NOMO-1 treated with dmso at 0.1 percent for 144 hours (cell line): ENCODE measurements around the gene CLCN1.
A peak's percentile ranks its signal among the peaks of the same experiment; 100 is the strongest.

Experiments
- DNase-seq: peaks from one replicate; lab custom pipeline; 2025; ENCODE audit not compliant: unreplicated experiment; lab: John Stamatoyannopoulos, UW

CLCN1 gene

DNA sequence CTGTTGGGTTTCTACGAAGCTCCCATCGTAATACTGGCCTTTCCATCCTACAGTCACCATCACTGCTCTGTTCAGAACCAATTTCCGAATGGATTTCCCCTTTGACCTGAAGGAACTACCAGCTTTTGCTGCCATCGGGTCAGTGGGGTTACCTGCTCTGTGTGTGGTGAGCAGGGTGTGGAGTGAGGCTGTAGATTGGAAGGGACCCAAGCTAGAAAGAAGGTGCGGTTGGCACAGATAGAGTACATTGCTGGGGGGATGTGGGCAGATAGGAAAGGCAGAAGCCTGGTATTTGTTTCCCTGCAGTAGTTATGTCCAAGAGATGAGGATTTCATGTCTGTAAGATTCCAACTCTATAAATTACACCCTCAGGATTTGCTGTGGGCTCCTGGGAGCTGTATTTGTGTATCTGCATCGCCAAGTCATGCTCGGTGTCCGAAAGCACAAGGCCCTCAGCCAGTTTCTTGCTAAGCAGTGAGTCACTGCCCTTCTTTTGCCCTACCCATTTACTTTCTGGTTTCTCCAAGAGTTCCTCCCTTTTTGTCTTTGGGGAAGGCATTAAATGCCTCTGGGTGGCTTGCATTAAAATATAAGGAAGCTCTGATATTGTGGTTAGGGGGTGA, 15.4 kb downstream of the CLCN1 start:
- DNase-seq: no peak

DNA sequence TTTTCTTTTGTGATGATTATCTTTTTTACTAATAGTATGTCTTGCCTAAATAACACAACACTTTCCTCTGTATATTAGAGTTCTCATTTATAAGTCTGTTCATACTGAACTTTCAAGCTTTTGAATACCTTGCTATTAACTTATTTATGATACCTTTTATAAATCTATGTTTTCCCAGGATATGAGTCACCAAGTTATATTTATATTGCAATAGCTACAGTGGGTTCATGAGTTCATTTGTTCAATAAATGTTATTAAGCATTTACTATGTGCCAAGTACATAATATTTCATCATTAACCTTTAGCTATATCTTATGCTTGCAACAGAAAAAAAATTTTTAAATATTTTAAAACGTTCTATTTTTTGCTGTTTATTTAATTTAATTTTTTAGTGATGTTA, 18.3 kb downstream of the CLCN1 start:
- DNase-seq: no peak

DNA sequence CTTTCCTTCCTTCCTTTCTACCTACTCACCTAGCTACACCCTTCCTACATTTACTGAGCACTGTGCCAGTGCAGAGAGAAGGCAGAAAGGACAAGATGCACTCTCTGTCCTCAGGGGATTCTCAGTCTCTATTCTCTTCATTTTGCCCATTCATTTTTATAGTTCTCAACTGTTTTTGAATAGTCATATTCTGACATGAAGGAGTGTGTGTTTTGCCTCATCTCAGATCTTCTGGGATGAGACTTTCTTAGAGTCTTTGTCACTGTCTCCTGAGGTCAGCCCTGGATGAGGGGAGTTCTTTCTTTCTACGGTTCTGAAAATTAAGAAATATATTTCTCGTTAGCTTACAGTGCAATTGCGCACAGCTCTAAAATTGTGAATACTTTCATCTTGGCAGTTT, 21.3 kb downstream of the CLCN1 start:
- DNase-seq: no peak

DNA sequence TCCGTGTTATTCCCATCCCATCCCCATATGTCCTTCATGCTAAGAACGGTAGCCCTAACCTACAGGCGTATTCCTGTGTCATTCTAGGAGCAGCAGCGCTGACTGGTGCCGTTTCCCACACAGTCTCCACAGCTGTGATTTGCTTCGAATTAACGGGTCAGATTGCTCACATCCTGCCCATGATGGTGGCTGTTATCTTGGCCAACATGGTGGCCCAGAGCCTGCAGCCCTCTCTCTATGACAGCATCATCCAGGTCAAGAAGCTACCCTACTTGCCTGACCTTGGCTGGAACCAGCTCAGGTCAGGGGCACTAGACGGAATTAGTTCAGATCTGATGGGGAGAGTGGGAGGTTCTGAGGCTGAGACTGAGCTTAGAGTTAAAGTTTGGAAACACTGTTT, 25.9 kb downstream of the CLCN1 start:
- DNase-seq: no peak

DNA sequence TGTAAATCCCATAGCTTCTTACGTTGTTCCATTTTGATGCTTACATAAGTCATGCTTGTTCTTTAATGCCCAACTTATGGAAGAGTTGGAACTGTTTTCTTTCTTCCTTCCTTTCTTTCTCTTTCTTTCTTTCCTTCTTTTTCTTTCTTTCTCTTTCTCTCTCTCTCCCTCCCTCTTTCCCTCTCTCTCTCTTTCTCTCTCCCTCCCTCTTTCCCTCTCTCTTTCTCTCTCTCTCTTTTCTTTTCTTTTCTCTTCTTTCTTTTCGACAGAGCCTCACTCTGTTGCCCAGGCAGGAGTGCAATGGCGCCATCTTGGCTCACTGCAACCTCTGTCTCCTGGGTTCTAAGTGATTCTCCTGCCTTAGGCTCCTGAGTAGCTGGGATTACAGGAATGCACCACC, 27.7 kb downstream of the CLCN1 start:
- DNase-seq: no peak

DNA sequence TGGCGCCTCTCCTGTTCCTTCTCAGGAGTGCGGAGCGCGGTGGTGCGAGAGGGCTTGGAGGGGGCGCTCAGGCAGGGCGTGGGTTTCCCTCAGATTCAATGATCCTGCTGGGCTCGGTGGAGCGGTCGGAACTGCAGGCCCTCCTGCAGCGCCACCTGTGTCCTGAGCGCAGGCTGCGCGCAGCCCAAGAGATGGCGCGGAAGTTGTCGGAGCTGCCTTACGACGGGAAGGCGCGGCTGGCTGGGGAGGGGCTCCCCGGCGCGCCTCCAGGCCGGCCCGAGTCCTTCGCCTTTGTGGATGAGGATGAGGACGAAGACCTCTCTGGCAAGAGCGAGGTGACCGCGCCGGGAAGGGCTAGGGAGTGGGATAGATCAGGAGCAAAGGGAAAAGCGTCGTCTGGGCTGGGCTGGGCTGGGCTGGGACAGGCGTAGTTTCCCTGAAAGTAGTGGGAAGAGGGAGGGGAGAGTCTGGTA, 29.6 kb downstream of the CLCN1 start:
- DNase-seq: peak; percentile 46

DNA sequence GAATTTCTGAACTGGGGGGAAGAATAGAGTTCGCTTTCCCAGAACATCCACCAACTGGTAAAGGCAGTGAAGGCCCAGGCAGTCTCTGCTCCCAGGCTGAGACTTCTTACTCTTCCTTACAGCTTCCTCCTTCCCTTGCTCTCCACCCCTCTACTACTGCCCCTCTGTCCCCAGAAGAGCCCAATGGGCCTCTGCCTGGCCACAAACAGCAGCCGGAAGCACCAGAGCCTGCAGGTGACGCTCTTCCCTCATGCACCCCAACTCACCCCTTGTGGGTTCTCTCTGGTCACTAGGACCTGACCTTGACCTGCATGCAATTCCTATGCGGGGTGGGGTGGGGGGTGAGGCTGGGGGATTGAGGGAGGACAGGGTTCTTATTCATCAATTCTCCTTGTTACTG, 30.1 kb downstream of the CLCN1 start:
- DNase-seq: peak; percentile 13

DNA sequence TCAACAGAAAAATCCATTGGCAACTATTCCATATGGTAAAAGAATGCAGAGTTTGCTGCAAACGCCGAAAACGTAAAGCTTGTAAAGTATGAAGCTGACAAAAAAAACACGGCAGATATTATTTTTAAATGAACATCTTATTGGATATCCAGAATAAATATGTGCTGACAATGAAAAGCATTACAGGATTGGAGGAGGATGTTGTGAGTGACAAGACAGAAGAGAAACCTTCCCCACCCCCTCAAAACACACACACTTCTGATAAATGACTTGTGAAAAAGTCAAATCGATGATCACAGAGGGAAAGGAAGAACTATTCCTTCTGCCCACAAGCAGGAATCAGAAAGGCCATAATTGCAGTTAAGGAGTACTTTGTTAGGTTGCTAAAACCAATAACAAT, 32.0 kb downstream of the CLCN1 start:
- no peak for DNase-seq

DNA sequence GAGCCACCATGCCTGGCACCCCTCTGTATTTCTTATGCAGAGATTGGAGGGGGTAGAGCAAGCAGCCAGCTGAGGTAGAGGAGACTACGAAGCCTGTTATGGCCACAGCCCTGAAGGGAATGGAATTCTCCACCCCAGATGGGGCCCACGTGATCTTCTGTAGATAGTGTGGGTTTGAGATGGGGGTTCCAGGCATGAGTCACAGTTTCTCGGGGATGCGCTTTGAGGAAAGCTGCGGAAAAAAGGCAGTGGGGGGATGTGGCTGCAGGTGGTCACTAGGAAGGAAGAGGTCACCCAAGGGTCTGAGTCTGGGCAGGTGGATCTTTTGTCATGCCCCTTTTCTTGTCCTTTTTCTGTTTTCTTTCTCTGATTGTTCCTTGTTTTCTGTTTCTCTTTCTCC, 35.1 kb downstream of the CLCN1 start:
- DNase-seq: no peak

DNA sequence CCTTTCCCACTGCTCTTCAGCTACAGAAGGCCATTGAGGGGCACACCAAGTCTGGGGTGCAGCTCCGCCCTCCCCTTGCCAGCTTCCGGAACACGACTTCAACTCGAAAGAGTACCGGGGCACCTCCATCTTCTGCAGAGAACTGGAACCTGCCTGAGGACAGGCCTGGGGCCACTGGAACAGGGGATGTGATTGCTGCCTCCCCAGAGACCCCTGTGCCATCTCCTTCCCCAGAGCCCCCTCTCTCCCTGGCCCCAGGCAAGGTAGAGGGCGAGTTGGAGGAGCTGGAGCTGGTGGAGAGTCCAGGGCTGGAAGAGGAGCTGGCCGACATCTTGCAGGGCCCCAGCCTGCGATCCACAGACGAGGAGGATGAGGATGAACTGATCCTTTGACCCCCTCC, 35.7 kb downstream of the CLCN1 start:
- DNase-seq: no peak

DNA sequence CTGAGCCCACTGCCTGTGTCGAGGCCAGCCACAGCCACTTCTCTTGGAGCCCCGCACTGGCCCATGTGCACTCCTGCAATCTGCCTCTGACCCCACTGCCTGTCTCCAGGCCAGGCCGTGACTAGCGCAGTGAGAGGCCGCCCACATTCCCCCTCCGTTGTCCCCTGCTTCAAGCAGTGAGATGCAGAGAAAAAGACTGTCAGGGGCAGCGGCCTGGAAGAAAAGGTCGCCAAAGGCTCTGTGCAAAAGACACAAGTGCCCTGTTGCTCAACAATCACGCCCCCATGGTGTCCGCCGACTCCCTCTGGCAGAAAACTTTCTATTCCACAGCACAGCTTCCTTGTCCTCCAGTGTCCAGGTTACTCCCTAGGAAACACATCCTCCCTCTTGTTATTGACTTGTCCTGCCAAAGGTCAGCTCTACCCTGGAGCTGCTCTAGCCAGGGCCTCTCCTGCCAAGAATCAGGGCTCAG, 36.7 kb downstream of the CLCN1 start:
- no peak for DNase-seq

DNA sequence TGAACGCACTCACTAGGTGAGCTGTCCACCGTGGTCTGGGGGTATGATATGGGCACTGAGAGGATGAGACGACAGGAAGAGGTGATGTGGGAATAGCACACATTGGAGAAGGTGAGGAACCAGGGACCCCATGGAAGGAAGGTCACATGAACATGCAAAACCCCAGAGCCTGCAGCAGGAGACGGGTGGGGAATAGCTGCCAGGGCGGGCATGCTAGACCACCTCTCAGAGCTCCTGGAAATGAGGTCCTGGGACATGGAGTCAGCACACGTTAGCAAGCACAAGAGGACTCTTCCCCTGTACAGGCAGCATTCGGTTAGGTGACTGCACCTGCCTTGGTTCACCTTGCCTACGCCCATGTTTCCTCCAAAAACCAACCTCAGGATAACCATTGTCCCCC, 38.5 kb downstream of the CLCN1 start:
- DNase-seq: no peak

DNA sequence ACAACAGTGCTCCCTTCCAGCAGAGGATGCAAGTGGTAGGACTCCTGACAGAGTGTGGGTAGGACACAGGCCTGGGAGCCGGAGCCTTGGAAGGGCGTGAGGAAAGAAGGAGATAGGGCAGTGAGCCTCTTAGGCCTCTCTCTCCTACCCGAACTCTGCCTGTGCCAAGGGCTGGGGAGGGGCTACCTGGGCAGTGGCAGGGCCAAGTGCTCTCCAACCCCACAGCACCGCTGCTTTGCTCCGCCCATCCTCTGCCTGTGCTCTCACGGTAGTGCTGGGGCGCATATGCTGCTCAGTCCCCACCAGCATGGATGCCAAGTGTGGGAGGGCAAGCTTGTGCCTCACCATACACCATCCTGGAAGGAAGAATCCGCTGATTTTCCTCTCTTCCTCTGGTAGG, 39.1 kb downstream of the CLCN1 start:
- DNase-seq: no peak

DNA sequence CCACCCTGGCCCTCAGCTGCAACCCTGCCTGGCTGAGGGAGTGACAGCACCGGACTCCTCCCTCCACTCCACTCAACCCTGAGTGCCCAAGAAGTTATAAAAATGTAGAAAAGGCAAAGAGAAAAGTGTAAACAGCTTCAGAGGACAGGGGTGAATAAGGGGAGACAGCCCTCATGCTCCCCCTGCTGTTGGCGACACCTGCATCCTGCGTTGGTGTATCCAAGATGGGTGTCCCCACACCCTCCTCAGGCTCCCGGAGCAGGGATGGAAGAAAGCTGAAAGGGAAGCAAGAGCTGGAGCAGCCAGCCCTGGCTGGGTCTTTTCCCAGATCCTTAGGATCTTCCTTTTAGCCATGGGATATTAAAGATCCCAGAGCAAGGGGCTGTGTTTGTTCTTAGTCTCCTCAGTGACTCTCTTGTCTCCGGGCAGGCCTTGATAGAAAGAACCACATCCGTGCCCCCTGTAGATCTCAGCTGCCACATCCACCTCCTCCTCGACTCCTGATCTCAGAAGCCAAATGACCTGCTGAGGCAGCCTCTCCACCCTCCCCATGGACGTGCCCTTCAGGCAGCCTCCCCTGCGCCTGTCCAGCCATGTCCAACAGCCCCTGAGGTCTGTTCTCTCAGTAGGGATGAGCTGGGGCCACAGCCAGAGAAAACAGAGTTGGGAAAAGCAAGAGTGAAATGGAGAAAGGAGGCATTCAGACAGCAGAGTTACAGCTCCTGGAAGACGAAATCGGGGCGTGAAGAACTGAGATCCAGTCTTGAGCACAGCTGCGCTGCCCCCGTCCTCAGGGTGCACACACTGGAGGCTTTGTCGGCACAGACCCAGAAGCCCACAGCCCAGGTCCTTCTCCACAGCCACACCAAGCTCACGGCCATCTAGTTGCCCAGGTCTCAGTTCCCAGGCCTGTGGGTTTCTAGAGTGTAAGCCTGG, 39.8 kb downstream of the CLCN1 start:
- no peak for DNase-seq

DNA sequence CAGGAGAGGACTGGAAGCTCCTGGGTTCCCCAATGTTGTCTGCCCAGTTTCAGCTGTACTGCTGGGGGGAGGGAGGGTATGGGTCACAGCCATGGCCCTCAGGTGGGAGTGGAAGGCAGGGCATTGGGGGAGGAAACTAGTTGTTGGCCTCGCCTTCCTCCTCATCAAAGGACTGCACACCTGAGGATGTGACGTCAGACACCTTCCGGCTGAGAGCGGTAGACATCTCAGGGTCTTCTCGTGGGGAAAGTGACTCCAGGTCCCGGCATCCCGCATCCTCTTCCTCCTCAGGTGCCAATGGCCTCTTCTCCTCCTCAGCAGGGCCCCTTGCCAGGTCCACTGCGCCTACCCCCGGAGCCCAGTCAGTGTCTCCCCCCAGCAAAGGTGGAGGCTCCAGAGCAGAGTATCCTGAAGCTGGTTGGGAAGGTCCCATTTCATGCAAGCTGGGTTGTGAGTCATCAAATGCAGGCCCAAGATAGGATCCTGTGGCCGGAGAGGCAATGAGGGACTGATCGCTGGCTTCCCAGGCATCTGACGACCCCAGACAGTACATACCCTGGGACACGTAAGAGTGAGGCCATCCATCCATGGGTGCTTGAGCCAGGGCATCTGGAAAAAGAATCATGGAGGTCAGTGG, 40.6 kb downstream of the CLCN1 start:
- DNase-seq: no peak

DNA sequence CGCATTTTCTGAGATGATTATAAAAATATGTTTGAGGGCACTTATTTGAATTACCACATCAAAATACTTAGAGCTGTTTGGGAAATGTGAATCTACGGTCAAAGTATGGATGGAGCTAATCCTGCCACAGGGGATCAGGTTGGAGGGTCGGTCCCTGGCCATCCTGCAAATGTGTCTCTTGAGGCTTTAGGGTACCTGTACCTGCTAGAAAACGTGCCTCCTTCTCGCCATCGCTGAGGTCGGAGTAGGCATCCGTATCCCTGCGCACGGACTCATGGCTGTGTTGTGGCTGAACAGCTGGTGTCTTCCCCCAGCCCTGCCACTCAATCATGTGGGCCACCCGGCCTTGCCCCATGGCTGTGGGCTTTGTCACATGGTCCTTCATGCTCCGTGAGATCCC, 42.7 kb downstream of the CLCN1 start:
- no peak for DNase-seq

DNA sequence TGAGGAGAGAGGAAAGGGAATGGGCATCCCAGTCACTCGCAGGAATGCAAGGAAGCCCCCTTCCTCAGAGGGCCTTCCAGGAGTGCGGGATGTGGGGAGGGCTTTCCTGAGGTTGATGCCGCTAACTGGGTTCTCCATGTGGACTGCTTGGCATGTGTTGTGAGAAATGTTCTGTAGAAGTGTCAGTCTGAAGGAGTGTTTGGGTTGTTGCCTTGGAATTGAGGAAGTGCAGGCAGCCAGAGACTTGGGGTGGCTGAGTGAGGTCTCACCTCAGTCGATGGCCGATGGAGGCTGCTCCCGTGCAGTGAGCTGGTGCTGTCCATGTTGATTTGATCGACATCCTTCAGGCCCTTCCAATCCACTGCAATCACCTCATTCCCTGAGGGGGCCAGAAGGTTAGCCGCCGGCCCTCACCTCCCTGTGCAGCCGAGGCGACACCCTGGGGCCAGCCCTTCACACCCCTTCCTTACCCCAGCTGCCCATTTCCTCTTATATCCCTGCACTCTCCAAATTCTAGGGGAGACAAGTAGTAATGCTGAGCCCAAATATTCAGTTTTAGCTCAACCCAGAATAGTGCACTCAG, 44.0 kb downstream of the CLCN1 start:
- no peak for DNase-seq

DNA sequence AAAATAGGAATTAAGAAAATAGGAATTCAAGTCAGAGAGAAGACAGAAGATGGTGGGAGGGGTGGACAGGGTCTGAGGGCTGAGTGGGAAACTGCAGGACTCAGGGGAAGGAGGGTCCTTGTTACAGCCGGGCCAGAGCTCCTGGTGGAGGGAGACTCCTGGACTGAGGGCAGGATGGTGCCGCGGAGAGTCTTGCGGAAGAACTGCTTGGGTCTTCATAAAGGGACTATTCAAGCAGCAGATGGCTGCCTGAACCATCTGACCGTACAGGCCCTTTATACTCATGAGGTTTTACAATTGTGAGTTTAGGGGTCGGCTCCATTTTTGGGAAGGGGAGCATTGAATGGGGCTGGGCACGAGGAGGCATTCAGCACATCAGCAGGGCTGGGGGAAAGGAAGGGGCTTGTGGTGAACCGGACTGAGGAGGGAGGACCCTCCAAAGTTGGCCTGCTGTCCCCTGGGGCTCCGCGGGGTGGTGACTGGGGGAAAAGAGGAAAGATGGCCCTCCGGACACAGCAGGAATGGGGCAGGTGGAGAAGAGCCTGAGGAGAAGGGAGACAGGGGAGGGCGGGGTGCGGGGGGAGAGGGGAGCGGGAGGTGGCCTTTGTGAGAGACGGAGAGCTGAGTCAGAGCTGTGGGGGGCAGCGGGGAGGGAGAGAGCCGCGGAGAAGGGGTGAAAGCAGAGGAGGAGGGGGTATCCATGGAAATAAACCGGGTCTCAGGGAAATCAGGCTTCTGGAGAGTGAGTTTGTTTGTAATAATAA, 45.1 kb downstream of the CLCN1 start:
- no peak for DNase-seq

DNA sequence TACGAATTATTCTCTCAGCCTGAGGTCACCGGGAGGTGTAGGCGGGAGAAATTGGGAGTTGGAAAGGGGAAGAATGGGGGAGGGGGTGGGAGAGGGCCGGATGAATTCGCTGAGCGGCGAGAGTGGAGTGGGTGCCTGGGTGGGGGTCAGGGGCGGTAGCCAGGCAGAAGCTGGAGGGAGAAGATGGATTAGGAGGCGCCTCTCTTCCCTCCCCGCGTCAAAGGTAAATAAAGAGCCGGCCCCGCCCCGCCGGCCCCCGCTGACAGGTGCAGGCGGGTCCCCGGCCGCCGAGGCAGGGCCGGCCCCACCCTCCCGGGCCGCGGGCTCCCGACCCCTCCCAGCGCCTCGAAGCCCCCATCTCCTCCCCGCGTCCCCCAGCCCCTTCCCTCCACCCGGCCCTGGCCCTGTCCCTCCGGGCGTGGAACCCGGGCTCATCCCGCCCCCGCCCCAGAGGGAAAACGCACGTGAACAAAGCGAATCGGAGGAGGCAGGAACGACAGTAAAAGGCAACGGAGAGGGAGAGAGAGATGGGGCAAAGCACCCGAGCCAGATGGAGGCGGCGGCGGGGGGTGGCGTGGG, 45.7 kb downstream of the CLCN1 start:
- DNase-seq: no peak
